GM19240 (cell line): ENCODE data around the gene FGF21.
"Not testable (repeated sequence)": the region's sequence is repeated elsewhere in the genome, so short reads cannot be mapped to it uniquely, and the experiment has no call there.

Experiments used
- DNase-seq: peaks from one replicate; pipeline ENCODE4 v3.0.0; 2011; ENCODE audit warnings: low spot score; ENCODE audit not compliant: insufficient read length

FGF21 gene

GRCh38 chr19:48755084-48755641, at the start of gene FGF21:
Gene FGF21, plus strand, starts transcription at chr19:48755524. Its CDS starts 713 bp downstream, at chr19:48756237.
- no peak for DNase-seq

GRCh38 chr19:48708471-48708870, 46.9 kb upstream of the FGF21 start:
- no peak for DNase-seq

DNA sequence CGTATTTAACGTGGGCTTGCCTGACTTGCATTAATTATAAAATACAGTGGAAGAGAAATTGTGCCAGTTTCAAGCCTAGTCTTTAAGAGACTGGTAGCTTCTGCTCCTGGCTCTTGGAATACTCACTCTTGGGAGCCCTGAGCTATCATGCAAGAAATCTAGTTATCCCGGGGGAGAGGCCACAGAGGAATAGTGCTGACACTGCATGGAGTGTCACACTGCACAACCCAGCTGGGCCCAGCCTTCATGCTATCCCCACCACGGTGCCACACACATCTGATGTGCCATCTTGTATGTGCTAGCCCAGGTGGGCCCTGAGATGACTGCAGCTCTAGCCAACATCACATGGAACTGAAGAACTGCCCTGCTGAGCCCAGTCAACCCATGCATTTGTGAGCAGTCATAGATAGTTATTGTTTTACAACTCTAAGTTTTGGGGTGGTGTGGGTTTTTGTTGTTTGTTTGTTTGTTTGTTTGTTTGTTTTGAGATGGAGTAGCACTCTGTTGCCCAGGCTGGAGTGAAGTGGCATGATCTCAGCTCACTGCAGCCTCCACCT, 44.1 kb upstream of the FGF21 start:
- no peak for DNase-seq

GRCh38 chr19:48713041-48713863, 42.1 kb upstream of the FGF21 start:
- no peak for DNase-seq

GRCh38 chr19:48713864-48714755, 41.2 kb upstream of the FGF21 start:
- peak; percentile 99 for DNase-seq

DNA sequence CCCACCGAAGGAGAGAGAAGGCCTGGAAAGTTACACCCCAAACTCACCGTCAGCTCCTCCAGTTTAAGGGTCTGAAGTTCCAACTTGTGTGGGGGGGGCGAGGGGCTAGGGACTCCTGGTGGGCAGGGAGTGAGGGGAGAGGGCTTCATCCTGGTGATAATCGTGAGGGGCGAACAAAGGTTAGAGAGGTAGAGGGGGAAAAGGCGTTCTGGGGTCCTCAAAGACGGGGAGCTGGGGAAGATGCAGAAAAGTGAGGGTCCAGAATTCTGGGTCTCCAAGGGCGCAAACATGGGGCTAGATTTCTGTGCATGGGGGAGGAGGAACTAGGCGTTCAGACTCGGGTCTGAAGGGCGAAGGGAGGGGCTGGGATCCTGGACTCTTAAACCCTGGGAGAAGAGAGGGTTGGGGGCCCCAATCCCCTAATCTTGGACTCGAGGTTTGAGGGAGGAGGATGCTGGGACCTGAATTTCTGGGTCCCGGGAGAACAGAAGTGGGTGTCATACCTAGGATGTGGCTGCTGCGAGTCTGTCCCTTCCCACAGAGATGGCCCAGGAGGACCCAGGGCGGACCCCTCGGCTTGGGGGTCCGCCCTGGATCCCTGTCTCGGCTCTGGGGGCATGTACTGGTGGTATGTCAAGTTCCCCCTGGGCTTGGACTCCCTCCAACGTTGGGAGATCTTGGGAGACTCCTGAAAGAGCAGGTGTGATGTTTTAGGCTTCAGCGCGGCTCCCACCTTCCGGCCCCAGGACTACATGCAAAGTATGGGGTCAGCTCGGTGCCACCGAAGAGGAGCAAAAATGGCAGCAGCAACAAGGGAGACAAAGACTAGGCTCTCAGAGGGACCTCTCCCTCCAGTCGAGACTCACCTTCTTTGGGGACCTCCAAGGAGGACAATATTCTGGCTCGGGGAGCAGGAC, 40.3 kb upstream of the FGF21 start:
- DNase-seq, result no peak

- DNase-seq, result no peak
Observed at GRCh38 chr19:48715681-48716171, 39.6 kb upstream of the FGF21 start.

GRCh38 chr19:48716562-48717291, 38.6 kb upstream of the FGF21 start:
- DNase-seq, result no peak

DNA sequence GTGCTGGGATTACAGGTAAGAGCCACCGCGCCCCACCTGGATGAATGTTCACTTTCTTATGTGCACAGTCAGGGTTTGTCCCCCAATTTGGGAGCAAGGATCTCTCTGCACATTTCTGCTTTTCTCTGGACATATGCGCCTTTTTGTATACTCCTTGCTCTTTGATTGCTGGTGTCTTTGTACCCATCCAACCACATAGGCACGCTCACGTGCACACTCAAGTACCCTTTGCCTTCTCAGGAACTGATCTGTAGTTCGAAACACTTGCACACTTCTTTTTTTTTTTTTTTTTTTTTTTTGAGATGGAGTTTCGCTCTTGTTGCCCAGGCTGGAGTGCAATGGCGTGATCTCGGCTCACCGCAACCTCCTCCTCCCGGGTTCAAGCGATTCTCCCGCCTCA, 37.2 kb upstream of the FGF21 start:
- DNase-seq, result not testable (repeated sequence)

GRCh38 chr19:48718711-48719231, 36.6 kb upstream of the FGF21 start:
- DNase-seq, result no peak

- DNase-seq, result no peak
Observed at GRCh38 chr19:48719263-48720171, 35.8 kb upstream of the FGF21 start, which contains the start of gene MAMSTR. Gene MAMSTR, minus strand, starts transcription at chr19:48719725. Its CDS starts 694 bp downstream, at chr19:48719031.

GRCh38 chr19:48720251-48720612, 35.1 kb upstream of the FGF21 start:
- no peak for DNase-seq

- peak; percentile 96 for DNase-seq
Observed at GRCh38 chr19:48720613-48721296, 34.6 kb upstream of the FGF21 start.

DNA sequence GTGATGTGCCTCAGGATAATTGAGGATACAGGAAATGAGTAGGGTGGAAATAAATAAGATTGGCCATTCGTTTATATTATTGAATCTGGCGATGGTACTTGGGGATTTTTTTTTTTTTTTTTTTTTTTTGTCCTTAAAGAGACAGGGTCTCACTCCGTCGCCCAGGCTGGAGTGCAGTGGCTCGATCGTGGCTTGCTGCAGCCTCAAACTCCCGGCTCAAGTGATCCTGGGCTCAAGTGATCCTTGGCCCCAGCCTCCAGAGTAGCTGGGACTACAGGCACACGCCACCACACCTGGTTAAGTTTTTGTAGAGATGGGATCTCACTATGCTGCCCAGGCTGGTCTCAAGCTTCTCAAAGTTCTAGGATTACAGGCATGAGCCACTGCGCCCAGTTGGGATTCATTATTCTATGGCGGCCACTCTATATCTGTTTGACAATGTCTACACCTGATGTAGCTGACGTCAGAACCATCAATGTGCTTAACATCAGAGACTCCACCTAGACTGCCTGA, 33.1 kb upstream of the FGF21 start:
- DNase-seq, result no peak

GRCh38 chr19:48724796-48725753, 30.2 kb upstream of the FGF21 start:
- no peak for DNase-seq

DNA sequence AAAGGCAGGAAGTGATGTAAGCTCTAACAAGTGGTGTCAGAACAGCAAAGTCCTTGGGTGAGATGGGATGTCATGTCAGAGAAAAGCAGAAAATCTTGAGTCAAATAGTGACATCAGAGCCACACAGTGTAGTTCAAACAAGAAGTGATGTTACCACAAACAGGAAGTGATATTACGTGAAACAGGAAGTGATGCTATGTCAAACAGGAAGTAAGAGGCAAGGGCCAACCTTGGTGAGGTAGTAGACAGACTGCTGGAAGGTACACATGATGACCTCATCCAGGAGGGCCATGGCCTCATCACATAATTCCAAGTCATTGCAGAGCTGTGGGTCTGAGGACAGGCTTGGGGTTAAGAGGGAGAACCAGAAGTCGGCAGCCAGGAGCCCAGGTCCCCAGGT, 28.8 kb upstream of the FGF21 start:
- DNase-seq, result no peak
